Measurements from ENCODE around the gene PLXNA4.

The PLXNA4 gene

GRCh38 chr7:132152131-132152889 lies 424.0 kb downstream of the PLXNA4 start:
- no peak for DNase-seq (ENCODE audit: low read depth, low spot score)

- no peak for DNase-seq (ENCODE audit: low read depth, low spot score)
Observed at GRCh38 chr7:132150711-132151110, 425.6 kb downstream of the PLXNA4 start.

GRCh38 chr7:132149436-132150304 lies 426.6 kb downstream of the PLXNA4 start:
- no peak for DNase-seq (ENCODE audit: low read depth, low spot score)

GRCh38 chr7:132148876-132149275 lies 427.4 kb downstream of the PLXNA4 start:
- no peak for DNase-seq (ENCODE audit: low read depth, low spot score)

GRCh38 chr7:132145466-132145865 lies 430.8 kb downstream of the PLXNA4 start:
- no peak for DNase-seq (ENCODE audit: low read depth, low spot score)

GRCh38 chr7:132145063-132145462 lies 431.2 kb downstream of the PLXNA4 start:
- no peak for DNase-seq (ENCODE audit: low read depth, low spot score)

- DNase-seq (ENCODE audit: low read depth, low spot score), result no peak
Observed at GRCh38 chr7:132142006-132142405, 434.3 kb downstream of the PLXNA4 start.

GRCh38 chr7:132141109-132141508 lies 435.2 kb downstream of the PLXNA4 start:
- DNase-seq (ENCODE audit: low read depth, low spot score), result no peak

GRCh38 chr7:132140341-132140740 lies 435.9 kb downstream of the PLXNA4 start:
- no peak for DNase-seq (ENCODE audit: low read depth, low spot score)

- no peak for DNase-seq (ENCODE audit: low read depth, low spot score)
Observed at GRCh38 chr7:132138817-132139216, 437.5 kb downstream of the PLXNA4 start.

GRCh38 chr7:132137681-132138080 lies 438.6 kb downstream of the PLXNA4 start:
- DNase-seq (ENCODE audit: low read depth, low spot score), result no peak

GRCh38 chr7:132135746-132136385 lies 440.4 kb downstream of the PLXNA4 start:
- no peak for DNase-seq (ENCODE audit: low read depth, low spot score)

- no peak for DNase-seq (ENCODE audit: low read depth, low spot score)
Observed at GRCh38 chr7:132134814-132135445, 441.3 kb downstream of the PLXNA4 start.

- no peak for DNase-seq (ENCODE audit: low read depth, low spot score)
Observed at GRCh38 chr7:132133501-132133900, 442.8 kb downstream of the PLXNA4 start.

- DNase-seq (ENCODE audit: low read depth, low spot score), result no peak
Observed at GRCh38 chr7:132131196-132131595, 445.1 kb downstream of the PLXNA4 start.

- no peak for DNase-seq (ENCODE audit: low read depth, low spot score)
Observed at GRCh38 chr7:132130497-132130896, 445.8 kb downstream of the PLXNA4 start.

- no peak for DNase-seq (ENCODE audit: low read depth, low spot score)
Observed at GRCh38 chr7:132125872-132126595, 450.2 kb downstream of the PLXNA4 start.

- no peak for DNase-seq (ENCODE audit: low read depth, low spot score)
Observed at GRCh38 chr7:132125096-132125495, 451.2 kb downstream of the PLXNA4 start.

- DNase-seq (ENCODE audit: low read depth, low spot score), result no peak
Observed at GRCh38 chr7:132124575-132124974, 451.7 kb downstream of the PLXNA4 start.

- DNase-seq (ENCODE audit: low read depth, low spot score), result no peak
Observed at GRCh38 chr7:132123773-132124172, 452.5 kb downstream of the PLXNA4 start.

- DNase-seq (ENCODE audit: low read depth, low spot score), result no peak
Observed at GRCh38 chr7:132122901-132123300, 453.4 kb downstream of the PLXNA4 start.

All from iPS DF 19.7 (cell line).